Tibial artery (tissue), 4 donors: Measurements from ENCODE around the gene PPME1.

ENCODE experiments used
- DNase-seq, 2 donors: peaks; one replicate each; pipeline ENCODE4 v3.0.0-alpha.2; 2019
- H3K27ac ChIP-seq, 2 donors: fragments of 200-600 bp; sonication (generic) in 1 of 2; 1 replicate in 1 of 2; 2 replicates in 1 of 2; pipeline ENCODE4 v1.5.1; 2018 to 2019; ENCODE audit warnings: mild to moderate bottlenecking in 1 of 2
- H3K27me3 ChIP-seq, 2 donors: fragments of 200-600 bp; sonication (generic) in 1 of 2; one replicate each; pipeline versions ENCODE4 v1.5.1 to v1.6.0; 2016 to 2019
- H3K36me3 ChIP-seq, 3 donors: fragments of 200-600 bp; sonication (generic) in 2 of 3; one replicate each; pipeline ENCODE4 v1.5.1; 2016 to 2019; ENCODE audit warnings: mild to moderate bottlenecking in 2 of 3
- H3K4me1 ChIP-seq, 4 donors: fragments of 200-600 bp; sonication (generic) in 2 of 4; 1 replicate in 3 of 4; 2 replicates in 1 of 4; pipeline ENCODE4 v1.5.1; 2016 to 2019
- H3K4me3 ChIP-seq, 2 donors: fragments of 200-600 bp; sonication (generic) in 1 of 2; 1 replicate in 1 of 2; 2 replicates in 1 of 2; pipeline ENCODE4 v1.5.1; 2018 to 2019; ENCODE audit warnings: mild to moderate bottlenecking in 2 of 2
- H3K9me3 ChIP-seq, 3 donors: fragments of 200-600 bp; sonication (generic) in 1 of 3; one replicate each; pipeline ENCODE4 v1.5.1; 2016 to 2019
- CTCF ChIP-seq, 2 experiments: fragments of 200-600 bp in 1 of 2; fragments of 450-650 bp in 1 of 2; IDR thresholded peaks; one replicate each; pipeline ENCODE4 v1.5.1; 2017 to 2019; ENCODE audit warnings: antibody characterized with exemption in 2 of 2, mild to moderate bottlenecking in 1 of 2, moderate library complexity in 1 of 2
- intact Hi-C: fragments of 100-400 bp; cut with DNase I; formaldehyde crosslinking; loops from one replicate; pipeline ENCODE4 v1.15.0; 2023; ENCODE audit warnings: low total_unique reads

The PPME1 gene

GRCh38 chr11:74133436-74133835 is 37.7 kb upstream of the PPME1 start:
- Histone ChIP-seq H3K27ac (no peak overlapping the region), H3K36me3 (peaks cover 0 to 50% (median 15%) of the 10 kb centered on the region in 3 donors), H3K27me3 (no peaks in the 10 kb centered on the region), H3K4me1 (peaks cover 0 to 5% (median 0%) of the 10 kb centered on the region in 4 donors), H3K4me3 (no peak overlapping the region), H3K9me3 (no peaks in the 10 kb centered on the region)
- intact Hi-C loops, result no loop called here
- TF ChIP-seq CTCF (IDR thresholded peaks at IDR 0.05), result no peak
- no peak for DNase-seq

GRCh38 chr11:74134661-74135060 is 36.4 kb upstream of the PPME1 start:
- no peaks in the 10 kb centered on the region for H3K9me3 ChIP-seq
- H3K4me3 ChIP-seq, result no peak overlapping the region
- H3K36me3 ChIP-seq, result peaks cover 0 to 44% (median 15%) of the 10 kb centered on the region in 3 donors
- H3K27ac ChIP-seq, result no peak overlapping the region
- no peak for TF ChIP-seq CTCF (IDR thresholded peaks at IDR 0.05)
- H3K27me3 ChIP-seq, result no peaks in the 10 kb centered on the region
- peaks cover 0 to 16% (median 7%) of the 10 kb centered on the region in 4 donors for H3K4me1 ChIP-seq
- no peak for DNase-seq
- intact Hi-C loops, result no loop called here

GRCh38 chr11:74135127-74135840 is 35.8 kb upstream of the PPME1 start:
- Histone ChIP-seq H3K27ac (no peak overlapping the region), H3K4me1 (peaks cover 0 to 16% (median 7%) of the 10 kb centered on the region in 4 donors), H3K27me3 (no peaks in the 10 kb centered on the region), H3K36me3 (peaks cover 0 to 42% (median 15%) of the 10 kb centered on the region in 3 donors), H3K4me3 (no peak overlapping the region), H3K9me3 (no peaks in the 10 kb centered on the region)
- no peak for TF ChIP-seq CTCF (IDR thresholded peaks at IDR 0.05)
- DNase-seq, result no peak
- intact Hi-C loops, result no loop called here

GRCh38 chr11:74138021-74138420 is 33.1 kb upstream of the PPME1 start:
- Histone ChIP-seq H3K36me3 (peaks cover 0 to 15% (median 2%) of the 10 kb centered on the region in 3 donors), H3K27ac (peak overlapping the region in 1 of 2 donors; percentile 3)

GRCh38 chr11:74138572-74138971 is 32.5 kb upstream of the PPME1 start:
- peaks cover 0 to 11% (median 0%) of the 10 kb centered on the region in 3 donors for H3K36me3 ChIP-seq
- TF ChIP-seq CTCF (IDR thresholded peaks at IDR 0.05), result no peak
- H3K4me1 ChIP-seq, result peaks cover 0 to 16% (median 7%) of the 10 kb centered on the region in 4 donors
- no peaks in the 10 kb centered on the region for H3K9me3 ChIP-seq
- no peak for DNase-seq
- intact Hi-C loops, result no loop called here
- no peak overlapping the region for H3K4me3 ChIP-seq
- H3K27me3 ChIP-seq, result no peaks in the 10 kb centered on the region
- H3K27ac ChIP-seq, result peak overlapping the region in 1 of 2 donors; percentile 3

More at GRCh38 chr11:74138021-74138420, 33.1 kb upstream of the PPME1 start:
- H3K4me3 ChIP-seq, result no peak overlapping the region
- no peaks in the 10 kb centered on the region for H3K27me3 ChIP-seq
- no peak for TF ChIP-seq CTCF (IDR thresholded peaks at IDR 0.05)
- intact Hi-C loops, result no loop called here
- no peaks in the 10 kb centered on the region for H3K9me3 ChIP-seq
- H3K4me1 ChIP-seq, result peaks cover 0 to 16% (median 7%) of the 10 kb centered on the region in 4 donors
- no peak for DNase-seq
